Frontal cortex (tissue), 4 donors: ENCODE results near the gene PLEKHO2. TPM values are rescaled to one million over a fixed set of nuclear protein-coding genes. Genes with fewer than 3 reads are reported as not detected.

Source experiments
- DNase-seq, 2 donors: peaks; one replicate each; pipeline ENCODE4 v3.0.0; 2012; ENCODE audit warnings: low spot score in 2 of 2
- FAIRE-seq: peaks from 2 replicates; lab custom pipeline; 2012; peaks lifted over from hg19 to GRCh38; lab: Jason Lieb, UNC
- total RNA-seq: library from RNA; depleted of rRNA; stranded (reverse); fragments of >200 nt; gene quantifications from one replicate; pipeline ENCODE4 v1.2.3, GENCODE V29; 2014
- donor health status: control.
- donor health status: control.
- donor health status: control.

Gene PLEKHO2
- total RNA-seq, 1 donor from 2014 or later = 4.5 TPM

DNA sequence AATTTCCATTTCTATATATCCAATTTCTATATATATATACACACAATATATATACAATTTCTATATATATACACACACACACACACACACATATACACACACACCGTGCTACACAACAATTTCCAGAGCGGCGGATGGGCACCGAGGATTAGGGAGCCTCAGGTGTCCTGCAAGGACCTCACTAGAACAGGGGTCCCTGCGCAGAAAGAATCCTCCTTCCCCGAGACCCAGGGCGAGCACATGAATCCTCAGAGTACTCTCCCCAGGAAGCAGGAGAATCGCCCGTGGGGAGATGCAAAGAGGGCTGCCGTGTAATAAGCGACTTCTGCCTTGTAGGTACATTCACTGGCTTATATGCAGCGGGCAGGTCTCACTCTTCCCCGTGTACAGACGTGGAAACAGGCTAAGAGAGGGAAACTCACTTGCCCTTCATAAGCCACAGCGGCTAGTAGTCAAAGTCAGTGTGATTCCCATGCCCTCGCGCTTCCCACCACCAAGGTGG, 16.7 kb upstream of the PLEKHO2 start:
- FAIRE-seq = no peak
- DNase-seq = no peak

DNA sequence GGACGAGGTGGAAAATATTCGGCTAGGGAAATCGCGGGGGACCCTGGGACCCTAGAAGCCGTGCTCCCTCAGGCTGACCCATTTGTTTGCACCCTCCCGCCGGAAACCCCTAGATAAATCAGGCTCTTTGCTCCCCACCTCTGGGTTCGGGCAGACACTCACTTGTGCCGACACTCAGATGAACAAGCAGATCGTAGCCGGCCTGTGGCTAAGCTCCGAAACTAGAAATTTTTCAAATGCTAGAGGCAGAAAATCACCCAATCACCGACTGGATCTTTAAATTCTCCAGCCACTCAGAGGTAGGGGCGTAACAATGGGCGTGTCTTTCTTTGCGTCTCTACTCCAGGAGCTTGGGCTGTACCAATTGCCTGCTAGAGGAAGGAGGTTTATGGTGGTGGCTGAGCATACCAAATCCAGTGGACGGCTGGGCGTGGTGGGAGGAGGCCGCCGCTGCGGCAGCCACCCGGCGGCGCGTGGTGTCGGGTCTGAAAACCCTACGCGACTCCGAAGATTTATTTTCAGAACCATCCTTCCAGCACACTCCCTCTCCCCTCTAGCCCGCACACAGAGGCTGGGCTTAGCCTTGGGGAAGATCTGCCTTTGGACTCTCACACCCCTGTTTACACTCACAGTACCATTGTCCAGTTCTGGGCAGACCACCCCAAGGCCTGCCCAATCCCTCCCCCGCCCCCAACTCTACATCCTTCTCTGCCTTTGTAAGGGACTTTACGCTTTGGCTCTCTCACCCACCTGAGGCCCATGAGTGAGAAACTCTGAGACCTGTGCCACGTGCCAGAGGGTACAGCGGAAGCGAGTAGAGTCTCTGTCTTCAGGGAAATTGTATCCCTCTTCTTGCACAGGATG, 16.1 kb upstream of the PLEKHO2 start, which contains the start of gene PIF1:
PIF1 (minus strand) TSS at position 217 of the 864 bp plus-strand sequence. CDS start 1,312 bp downstream, outside the sequence.
- FAIRE-seq = no peak
- peak; percentile 86 to 92 for DNase-seq

DNA sequence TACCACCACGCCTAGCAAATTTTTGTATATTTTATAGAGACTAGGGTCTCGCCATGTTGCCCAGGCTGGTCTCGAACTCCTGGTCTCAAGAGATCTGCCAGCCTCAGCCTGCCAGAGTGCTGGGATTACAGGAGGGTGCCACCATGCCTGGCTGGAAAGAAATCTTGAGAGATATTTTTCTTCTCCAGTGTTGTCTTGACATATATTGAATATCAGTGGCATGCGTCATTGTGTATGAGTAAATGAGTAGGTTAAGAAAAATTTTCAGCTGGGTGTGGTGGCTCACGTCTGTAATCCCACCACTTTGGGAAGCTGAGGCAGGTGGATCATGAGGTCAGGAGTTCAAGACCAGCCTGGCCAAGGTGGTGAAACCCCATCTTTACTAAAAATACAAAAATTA, 12.7 kb upstream of the PLEKHO2 start:
- no peak for DNase-seq

DNA sequence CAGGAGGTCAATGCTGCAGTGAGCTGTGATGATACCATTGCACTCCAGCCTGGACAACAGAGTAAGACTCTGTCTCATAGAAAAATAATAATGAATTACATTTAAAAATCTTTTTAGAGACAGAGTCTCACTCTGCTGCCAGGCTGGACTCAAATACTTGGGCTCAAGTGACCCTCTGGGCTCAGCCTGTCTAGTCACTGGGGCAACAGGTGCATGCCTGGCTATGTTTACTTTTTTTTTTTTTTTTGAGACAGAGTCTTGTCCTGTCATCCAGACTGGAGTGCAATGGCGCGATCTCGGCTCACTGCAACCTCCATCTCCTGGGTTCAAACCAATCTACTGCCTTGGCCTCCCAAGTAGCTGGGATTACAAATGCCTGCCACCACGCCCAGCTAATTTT, 8.0 kb upstream of the PLEKHO2 start:
- FAIRE-seq (no peak), DNase-seq (no peak)

More for the DNA sequence above, 12.7 kb upstream of the PLEKHO2 start:
- no peak for FAIRE-seq

DNA sequence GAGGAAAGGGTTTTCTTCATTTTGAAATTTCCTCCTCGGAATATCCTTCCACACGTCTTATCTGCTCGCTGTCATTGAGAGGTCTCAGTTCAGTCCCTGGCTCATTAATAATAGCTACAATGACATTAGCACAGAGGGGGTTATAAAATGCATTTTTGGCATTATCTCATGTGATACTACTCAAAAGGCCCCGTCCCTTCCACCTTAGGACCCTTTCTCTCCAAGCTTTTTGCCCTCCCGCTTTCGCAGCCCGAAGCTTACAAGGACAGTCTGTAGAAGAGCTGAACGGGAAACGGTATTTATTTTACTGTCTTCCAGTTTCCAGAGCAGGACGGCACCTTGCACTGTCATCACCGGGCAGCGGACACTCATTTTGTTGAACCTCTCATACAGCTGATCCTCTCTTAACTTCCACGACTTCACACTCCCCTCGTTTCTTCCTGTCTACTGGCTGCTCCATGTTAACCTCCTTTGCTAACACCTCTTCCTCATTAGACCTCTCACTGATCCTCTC, 5.6 kb upstream of the PLEKHO2 start:
- no peak for FAIRE-seq
- DNase-seq = no peak

DNA sequence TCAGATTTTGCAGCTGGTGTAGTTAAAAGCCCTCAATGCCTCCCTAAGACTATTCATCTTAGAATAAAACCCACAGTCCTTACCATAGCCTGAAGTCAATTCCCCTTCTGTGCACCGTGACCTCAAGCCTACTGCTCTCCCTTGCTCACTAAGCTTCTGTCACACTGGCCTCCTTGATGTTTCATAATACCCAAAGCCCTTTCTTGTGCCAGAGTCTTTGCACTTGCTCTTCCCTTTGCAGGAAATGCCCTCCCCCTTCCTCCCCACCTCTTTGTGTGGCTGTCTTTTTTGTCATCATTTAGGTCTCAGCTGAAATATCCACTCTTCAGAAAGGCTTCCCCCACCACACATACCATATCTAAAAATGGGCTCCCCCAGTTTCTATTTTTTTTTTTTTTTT, 4.2 kb upstream of the PLEKHO2 start:
- no peak for FAIRE-seq
- DNase-seq = no peak

DNA sequence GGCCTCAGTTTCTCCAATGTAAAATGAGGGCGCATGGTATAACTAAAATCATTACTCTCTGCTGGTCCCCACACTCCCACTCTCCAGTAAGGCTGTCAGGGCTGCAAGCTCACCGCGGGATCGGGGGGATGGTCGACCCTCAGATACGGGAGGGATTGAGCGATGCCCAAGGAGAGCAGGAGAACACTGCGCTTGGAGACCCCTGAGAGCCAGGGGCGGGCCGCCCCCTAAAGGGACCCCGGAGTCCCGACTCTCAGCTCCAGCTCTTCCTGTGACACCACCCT, 713 bp upstream of the PLEKHO2 start:
- no peak for FAIRE-seq
- DNase-seq = no peak

DNA sequence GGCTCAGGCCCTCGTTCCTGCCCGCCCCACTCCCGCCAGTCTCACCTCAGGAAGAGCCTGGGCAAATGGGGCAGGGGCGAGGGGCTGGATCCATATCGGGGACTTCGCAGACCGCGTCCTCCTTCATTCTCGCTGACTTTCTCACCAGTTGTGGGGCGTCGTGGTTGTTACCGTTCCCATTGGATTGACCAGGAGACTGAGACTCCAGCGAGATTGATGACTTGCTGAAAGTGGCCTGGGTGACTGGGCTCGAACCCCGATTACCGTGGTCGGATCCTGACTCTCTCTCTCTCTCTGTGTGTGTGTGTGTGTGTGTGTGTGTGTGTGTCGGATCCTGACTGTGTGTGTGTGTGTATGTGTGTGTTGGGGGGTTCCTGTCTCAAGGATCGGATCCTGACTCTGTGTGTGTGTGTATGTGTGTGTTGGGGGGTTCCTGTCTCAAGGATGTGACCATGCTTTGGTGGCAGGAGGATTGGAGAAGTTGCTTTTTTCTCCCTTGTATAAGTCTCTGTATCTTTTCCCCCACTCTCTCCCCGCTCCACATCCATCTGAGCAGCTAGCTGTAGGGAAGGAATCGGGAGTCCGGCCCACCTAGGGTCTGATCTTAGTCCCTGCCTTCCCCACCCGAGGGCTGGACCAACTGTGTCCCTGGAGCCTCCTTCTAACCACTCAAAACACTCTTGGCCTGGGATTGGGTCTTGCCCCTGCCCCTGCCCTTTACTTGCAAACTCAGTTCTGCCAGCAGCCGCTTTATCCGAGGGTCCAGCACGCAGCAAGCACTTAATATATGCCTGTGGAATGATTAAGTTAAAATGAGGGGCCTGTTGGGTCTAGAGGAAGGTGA, 603 bp downstream of the PLEKHO2 start:
- no peak for FAIRE-seq
- no peak for DNase-seq

DNA sequence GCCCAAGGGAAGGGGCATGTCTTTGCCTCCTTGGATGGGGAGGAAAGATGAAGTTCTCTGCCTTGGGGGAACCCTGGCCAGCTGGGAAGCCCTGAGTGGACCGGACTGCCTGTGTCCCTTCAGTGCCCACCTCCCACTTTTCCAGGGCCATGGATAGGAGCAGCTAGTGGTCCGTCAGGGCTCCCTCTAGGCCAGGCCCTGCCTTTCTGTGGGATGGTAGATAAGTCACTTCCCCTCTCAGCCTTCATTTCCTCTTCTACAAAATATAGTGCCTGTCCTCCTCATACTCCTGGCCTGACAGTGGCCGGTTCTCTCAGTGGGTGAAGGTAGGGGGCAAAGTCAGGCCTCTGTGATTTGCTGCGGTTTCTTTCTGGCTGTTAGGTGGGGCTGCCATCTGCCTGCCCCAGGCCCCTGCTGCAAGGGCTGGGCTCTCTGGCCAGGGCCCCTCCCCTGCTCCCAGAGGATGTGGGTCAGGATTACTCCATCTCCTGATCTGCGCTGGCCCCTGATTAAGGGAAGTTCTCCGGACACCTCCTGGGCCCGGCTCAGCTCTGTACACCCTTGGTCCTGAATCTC, 1.4 kb downstream of the PLEKHO2 start:
- DNase-seq (no peak), FAIRE-seq (no peak)

DNA sequence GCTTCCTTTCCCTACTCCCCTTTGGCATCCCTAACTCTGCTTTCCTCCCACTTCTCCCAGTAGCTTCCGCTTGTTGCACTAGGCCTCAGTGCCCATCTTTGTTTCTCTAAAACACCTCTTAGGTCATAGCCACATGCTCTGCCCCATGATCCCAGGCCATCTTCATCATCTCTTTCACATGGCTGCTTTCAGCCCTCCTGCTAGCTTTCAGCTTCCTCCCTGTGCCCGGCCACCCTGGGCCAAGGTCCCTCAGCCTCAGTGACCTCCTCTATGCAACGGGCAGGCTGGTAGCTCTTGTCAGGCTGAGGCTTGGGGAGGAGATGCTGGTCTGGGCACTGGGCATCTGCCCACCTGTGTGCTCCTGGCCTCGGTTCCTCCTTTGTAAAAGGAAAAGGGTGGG, 2.3 kb downstream of the PLEKHO2 start:
- DNase-seq = no peak
- no peak for FAIRE-seq

DNA sequence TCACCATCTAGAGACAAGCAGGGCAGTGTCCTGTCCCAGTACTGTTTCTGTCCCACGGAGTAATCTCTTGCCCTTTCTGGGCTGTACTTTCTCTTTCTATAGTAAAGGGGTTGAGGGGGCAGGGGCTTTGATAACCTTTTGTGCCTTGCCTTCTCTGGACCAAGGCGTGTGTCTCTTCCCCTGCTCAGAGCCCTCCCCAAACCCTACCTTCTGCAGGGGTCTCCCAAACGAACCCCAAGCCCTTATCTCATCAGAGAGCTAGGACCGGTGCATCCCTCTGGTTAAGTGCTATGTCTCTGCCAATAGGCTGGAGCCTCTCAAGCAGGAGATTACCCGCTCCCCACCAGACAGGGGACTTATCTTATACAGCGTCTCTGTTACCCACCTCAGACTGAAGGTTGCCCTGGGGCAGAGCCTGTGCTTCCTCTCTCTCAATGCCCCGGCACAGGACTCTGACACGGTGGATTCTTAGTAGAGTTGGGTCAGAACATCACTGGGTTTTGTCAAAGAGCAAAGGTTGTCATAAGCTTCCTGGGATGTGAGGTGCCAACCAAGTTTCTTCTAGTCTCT, 2.9 kb downstream of the PLEKHO2 start:
- no peak for DNase-seq
- no peak for FAIRE-seq

DNA sequence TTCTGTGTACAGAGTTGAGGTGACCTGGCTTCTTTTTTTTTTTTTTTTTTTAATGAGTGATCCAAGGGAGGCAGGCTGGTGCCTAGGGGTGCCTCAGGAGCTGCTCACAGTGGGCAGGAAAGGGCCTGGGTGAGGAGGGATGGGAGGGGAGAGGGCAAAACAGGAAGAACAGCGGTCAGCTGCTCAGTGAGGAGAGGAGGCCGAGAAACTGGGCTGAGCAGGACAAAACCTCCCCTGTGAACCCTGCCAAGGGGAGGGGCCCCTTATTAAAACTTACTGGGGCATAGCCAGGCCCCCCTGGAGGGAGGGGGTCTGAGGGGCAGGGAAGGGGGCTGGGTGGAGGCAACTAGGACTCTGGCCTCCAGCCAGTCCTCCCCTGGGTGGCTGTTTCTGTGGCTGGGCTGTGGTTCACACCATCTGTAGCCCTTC, 3.5 kb downstream of the PLEKHO2 start:
- FAIRE-seq (no peak), DNase-seq (no peak)

DNA sequence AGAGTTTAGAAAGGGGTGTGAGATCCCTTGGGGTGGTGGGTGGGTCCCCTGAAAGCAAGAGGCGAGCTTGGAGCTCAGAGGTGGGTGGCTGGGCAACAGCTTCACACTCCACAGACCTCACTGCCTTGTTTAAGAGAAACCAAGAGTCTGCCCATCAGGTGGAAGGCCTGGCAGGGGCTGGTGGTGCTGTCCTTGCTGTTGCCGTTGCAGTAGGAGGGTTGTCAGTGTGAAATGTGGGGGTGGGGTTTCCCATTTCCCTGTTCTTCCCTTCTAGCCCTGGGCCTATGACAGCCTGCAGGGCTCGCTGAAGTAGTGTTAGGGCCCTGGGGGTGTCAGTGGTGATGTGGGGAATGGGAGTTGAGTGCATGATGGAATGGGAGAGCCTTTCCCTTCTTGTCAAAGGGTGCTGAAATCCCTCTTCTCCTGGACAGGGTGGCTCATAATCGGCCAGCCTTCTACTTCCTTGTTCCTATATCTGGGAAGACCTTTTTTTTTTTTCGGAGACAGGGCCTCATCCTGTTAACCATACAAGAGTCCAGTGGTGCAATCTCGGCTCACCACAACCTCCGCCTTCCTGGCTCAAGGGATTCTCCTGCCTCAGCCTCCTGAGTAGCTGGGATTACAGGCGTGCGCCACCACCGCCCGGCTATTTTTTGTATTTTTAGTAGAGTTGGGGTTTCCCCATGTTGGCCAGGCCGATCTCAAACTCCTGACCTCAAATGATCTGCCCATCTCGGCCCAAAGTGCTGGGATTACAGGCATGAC, 4.3 kb downstream of the PLEKHO2 start:
- FAIRE-seq (no peak), DNase-seq (no peak)

DNA sequence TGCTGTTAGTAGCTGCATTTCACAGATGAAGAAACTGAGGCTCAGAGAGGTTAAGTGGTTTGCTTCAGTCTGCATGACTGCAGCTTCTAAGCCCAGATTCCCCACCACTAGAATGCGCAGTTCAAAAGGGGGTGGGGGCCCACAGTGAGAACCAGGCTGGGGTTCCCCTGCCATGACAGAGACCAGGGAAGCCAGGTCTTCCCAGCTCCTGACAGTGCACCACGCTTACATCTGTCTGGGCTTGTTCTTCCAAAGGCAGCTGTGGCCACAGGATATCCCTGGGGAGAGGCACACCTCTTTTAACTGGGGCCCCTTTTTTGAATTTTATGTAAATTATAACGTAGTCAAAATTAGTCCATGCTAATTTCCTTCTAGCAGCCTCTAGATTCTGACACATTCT, 5.3 kb downstream of the PLEKHO2 start:
- DNase-seq = no peak
- no peak for FAIRE-seq

DNA sequence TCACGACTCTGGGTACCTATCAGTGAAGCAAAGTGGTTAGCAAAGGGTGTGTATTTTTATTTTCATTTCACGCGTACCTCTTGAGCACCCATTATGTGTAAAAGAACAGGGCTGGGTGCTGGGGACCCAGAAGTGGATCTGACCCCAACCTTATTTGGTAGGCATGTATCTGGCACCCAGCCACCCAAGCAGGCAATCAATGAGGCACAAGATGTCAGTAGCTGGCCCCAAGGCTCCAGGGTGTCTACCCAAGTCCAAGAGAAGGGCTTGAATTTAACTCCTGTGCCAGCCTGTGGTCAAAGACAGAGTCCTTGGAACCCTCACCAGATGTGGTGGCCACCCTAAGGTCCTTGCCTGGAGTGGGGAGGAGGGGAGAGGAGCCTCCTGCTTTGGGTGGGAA, 5.7 kb downstream of the PLEKHO2 start:
- no peak for DNase-seq

DNA sequence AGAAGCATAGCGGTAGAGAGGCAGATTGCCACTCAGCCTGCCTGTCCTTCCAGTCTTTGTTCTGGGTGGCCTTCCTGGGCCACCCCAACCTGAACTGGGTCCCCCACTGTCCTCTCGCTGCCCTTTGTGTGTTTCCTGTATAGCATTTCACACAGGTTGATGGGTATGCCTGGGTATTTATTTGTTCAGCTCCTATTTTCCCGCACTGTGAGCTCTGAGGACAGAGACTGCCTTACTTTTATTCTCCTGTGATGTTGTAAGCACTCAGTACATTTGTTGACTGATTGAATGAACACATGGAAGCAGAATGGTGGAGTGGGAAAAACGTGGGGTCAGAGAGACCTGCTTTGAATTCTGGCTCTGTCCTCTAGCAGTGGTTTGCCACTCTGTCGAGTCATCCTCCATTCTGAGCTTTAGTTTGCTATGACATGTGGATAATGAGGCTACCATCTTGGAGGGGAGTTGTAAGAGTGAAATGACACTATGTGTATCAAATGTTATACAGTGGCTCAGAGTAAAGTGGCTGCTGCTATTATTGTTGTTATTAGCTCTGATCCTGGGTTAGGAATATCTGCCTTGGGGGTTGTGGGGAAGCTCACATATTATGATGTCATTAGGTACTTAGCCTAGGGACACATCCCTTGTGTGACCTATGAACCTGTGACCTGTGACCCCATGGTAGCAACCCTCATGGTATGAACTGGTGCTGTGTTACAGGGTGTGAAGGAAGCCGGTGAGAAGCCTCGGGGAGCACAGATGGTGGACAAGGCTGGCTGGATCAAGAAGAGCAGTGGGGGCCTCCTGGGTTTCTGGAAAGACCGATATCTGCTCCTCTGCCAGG, 6.4 kb downstream of the PLEKHO2 start:
- DNase-seq (no peak), FAIRE-seq (no peak)

More for the DNA sequence above, 5.7 kb downstream of the PLEKHO2 start:
- FAIRE-seq = no peak

DNA sequence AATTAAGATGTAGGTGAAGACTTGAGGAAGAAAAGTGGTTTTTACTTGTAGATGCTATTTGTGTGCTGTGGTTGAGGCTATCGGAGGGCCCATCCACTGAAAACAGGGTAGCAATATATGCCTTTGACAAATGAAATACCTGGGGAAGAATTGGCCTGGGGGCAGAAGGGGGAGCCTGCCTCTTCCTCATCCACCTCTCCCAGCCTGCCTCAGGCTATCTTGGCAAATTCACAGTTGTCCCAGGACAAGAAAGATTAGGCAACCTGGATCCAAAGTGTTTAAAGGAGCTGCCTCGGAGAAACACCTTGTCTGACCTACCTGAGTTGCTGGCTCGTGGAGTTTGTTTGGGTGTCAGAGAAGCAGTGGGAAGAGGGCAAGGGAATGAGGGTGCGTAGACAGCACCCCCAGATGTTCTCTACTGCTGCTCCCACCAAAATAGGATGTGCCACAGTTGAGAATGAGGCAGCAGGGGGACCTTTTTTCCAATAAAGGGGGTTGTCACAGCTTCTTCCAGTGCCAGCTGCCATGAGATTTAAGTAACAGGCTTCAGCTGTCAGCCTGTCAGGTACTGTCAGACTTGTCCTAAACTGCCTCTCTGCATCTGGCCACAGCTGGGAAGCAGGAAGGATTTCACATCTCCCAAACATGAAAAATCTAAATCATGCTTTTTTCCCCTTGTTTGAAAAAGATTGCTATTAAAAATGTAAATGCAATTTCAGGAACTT, 9.2 kb downstream of the PLEKHO2 start:
- no peak for FAIRE-seq
- no peak for DNase-seq

DNA sequence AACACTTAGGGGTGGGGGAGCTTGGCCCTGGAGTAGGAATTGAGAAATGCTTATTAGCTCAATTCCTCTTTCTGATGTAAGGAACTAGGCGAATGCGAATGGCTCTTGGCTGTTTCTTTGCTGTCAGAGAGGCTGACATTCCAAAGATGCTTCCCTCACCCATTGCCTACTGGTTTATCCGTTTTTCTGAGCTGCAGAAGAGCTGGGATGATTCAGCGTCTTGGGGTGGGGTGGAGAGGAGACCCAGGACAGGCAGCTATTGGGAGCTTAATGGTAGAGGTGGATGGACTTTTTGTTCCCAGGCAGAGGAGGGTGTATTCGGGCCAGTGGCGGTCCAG, 9.8 kb downstream of the PLEKHO2 start:
- no peak for FAIRE-seq
- no peak for DNase-seq
